RWPE1 (cell line): ENCODE data around the gene SH3GL3.

ENCODE experiments used
- CTCF ChIA-PET: fragments of 350-600 bp; sonication (Branson Sonifier 250); formaldehyde crosslinking; extraction: SDS; loops from one replicate; lab custom pipeline; 2021; lab: Yijun Ruan, JAX
- POLR2A ChIA-PET: fragments of 400-600 bp; formaldehyde crosslinking; extraction: SDS; loops from one replicate; lab custom pipeline; 2020; ENCODE audit warnings: antibody characterized with exemption; ENCODE audit not compliant: low non-redundant PET; lab: Yijun Ruan, JAX
- DNase-seq: peaks from one replicate; pipeline ENCODE4 v3.0.0; 2012; ENCODE audit warnings: low spot score
- H3K27ac ChIP-seq: fragments of 450-650 bp; 2 replicates; pipeline ENCODE4 v1.5.1; 2017
- TF ChIP-seq, protein P1 (sequence below): fragments of 450-650 bp; conservative IDR thresholded peaks from 2 replicates; pipeline ENCODE4 v1.5.1; 2017; ENCODE audit warnings: low read depth, mild to moderate bottlenecking

SH3GL3 gene

DNA sequence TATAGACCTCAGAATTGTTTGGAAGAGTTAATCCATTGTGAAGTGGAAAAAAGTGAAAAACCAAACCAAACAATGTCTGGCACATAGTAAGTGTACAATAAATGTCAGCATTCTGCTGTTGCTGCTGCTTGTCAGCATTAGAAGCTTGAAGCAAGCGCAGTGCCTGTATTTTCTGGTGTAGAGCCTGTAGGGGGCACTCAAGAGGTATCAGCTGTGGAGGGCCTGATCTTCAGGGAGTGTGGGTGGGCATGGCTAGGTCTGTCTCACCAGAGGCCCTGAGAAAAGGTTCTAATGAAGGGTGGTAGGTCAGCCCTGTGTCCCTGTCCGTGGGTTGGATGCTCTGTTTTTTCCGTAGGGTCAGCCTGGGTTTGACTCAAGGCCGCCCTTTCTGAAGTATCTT is 210.4 kb downstream of the SH3GL3 start:
- no peak overlapping the region for H3K27ac ChIP-seq
- no peak for DNase-seq
- TF ChIP-seq, protein P1, sequence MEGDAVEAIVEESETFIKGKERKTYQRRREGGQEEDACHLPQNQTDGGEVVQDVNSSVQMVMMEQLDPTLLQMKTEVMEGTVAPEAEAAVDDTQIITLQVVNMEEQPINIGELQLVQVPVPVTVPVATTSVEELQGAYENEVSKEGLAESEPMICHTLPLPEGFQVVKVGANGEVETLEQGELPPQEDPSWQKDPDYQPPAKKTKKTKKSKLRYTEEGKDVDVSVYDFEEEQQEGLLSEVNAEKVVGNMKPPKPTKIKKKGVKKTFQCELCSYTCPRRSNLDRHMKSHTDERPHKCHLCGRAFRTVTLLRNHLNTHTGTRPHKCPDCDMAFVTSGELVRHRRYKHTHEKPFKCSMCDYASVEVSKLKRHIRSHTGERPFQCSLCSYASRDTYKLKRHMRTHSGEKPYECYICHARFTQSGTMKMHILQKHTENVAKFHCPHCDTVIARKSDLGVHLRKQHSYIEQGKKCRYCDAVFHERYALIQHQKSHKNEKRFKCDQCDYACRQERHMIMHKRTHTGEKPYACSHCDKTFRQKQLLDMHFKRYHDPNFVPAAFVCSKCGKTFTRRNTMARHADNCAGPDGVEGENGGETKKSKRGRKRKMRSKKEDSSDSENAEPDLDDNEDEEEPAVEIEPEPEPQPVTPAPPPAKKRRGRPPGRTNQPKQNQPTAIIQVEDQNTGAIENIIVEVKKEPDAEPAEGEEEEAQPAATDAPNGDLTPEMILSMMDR: no peak; the same call in 1 of the 2 replicates
- POLR2A ChIA-PET: no interaction called here
- CTCF ChIA-PET: no interaction called here

DNA sequence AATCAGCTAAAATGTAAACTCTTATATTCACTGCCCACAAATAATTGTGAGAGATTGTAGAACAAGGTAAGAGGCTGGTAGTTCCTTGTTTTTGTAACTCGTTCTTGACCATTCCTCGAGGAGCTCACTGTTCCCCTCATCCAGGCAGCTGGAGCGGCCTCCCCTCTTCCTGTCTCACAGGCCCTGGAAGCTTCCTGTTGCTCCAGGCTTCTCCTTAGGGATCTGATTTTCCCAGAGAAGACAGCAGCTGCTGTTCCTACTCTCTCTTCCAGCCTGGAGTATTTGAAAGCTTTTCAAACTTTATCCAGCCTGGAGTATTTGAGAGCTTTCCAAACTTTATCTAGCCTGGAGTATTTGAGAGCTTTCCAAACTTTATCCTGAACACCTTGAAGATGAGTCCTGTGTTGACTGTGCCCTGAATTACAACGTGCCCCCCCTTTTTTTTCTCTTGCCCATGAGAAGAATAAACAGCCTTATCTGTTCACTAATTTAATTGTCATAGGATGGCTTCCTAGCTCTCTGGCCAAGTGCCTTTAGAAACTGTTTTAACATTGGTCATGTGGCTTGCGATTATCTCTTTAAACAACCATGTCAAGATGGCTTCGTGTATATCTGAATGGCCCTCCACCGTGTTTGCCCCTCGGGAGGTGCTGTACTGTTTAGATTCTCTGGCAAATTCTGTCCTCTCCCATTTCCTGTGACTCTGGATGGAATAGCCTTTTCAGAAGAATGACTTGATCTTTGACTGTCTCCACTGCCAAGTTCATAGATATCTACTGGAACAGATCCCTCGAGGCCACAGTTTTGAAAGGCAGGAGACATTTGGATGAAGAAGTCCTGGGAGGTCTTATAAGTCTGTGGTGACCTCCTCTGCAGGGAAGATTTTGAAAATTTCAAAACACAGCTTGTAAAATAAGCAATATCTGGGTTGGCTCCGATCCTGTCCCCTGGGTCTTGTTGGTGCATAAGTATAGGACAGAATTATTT is 211.6 kb downstream of the SH3GL3 start:
- POLR2A ChIA-PET: no interaction called here
- no peak for DNase-seq
- CTCF ChIA-PET: interaction anchor here (0.6 to 1.1 kb wide), 2 partner anchors 72 to 433 kb away, joined by 3 to 4 read pairs; no protein-coding TSS in a partner anchor

GRCh38 chr15:83659417-83659812 is 212.3 kb downstream of the SH3GL3 start:
- TF ChIP-seq, protein P1: no peak
- H3K27ac ChIP-seq: no peak overlapping the region
- ChIA-PET POLR2A (no interaction called here), CTCF (interaction anchor here (1.1 kb wide), 1 partner anchor 71 kb away, joined by 4 read pairs; no protein-coding TSS in a partner anchor)
- no peak for DNase-seq

More for the DNA sequence above, 211.6 kb downstream of the SH3GL3 start:
- TF ChIP-seq, protein P1: no peak
- no peak overlapping the region for H3K27ac ChIP-seq

GRCh38 chr15:83665480-83665879 is 218.3 kb downstream of the SH3GL3 start:
- POLR2A ChIA-PET: no interaction called here

More at GRCh38 chr15:83665480-83665879, 218.3 kb downstream of the SH3GL3 start:
- TF ChIP-seq, protein P1: no peak
- no peak for DNase-seq
- H3K27ac ChIP-seq: no peak overlapping the region
- CTCF ChIA-PET: no interaction called here
